DOHH2 (cell line): Measurements from ENCODE around the gene SMYD5.

Experiments
- H3F3A ChIP-seq: fragments of 200-600 bp; sonication (generic), shearing (Covaris generic); 2 replicates; pipeline ENCODE4 v1.6.0; 2016; ENCODE audit warnings: antibody characterized with exemption, mild to moderate bottlenecking; ENCODE audit not compliant: control insufficient read depth, insufficient read depth
- H3K27ac ChIP-seq: fragments of 200-600 bp; sonication (generic); 2 replicates; pipeline ENCODE4 v1.5.1; 2014; ENCODE audit warnings: low read depth, mild to moderate bottlenecking, low read length, moderate library complexity
- H3K27me3 ChIP-seq: fragments of 200-600 bp; sonication (generic); 2 replicates; pipeline ENCODE4 v1.6.1; 2014; ENCODE audit warnings: mild to moderate bottlenecking, low read length, mixed read lengths; ENCODE audit not compliant: control insufficient read depth
- H3K36me3 ChIP-seq: fragments of 200-600 bp; sonication (generic); 2 replicates; pipeline ENCODE4 v1.6.1; 2014; ENCODE audit warnings: mild to moderate bottlenecking, low read length, moderate library complexity, mixed read lengths; ENCODE audit not compliant: control insufficient read depth
- H3K4me1 ChIP-seq: fragments of 200-600 bp; sonication (generic); 2 replicates; pipeline ENCODE4 v1.6.1; 2014; ENCODE audit warnings: mild to moderate bottlenecking, low read length, mixed read lengths; ENCODE audit not compliant: control insufficient read depth
- H3K4me2 ChIP-seq: fragments of 200-600 bp; sonication (generic); 2 replicates; pipeline ENCODE4 v1.6.0; 2014; ENCODE audit warnings: mild to moderate bottlenecking, low read length, moderate library complexity
- H3K4me3 ChIP-seq: fragments of 200-600 bp; sonication (generic); 2 replicates; pipeline ENCODE4 v1.5.1; 2014; ENCODE audit warnings: mild to moderate bottlenecking, low read length, mixed read lengths
- H3K79me2 ChIP-seq: fragments of 200-600 bp; sonication (generic); 2 replicates; pipeline ENCODE4 v1.6.1; 2014; ENCODE audit warnings: mild to moderate bottlenecking, low read length, mixed read lengths; ENCODE audit not compliant: control insufficient read depth
- H3K9me2 ChIP-seq: fragments of 200-600 bp; sonication (generic); replicated peaks from 2 replicates; pipeline ENCODE4 v1.6.1; 2014; ENCODE audit warnings: mild to moderate bottlenecking, low read length, mixed read lengths; ENCODE audit not compliant: control insufficient read depth
- H3K9me3 ChIP-seq: fragments of 200-600 bp; sonication (generic); 2 replicates; pipeline ENCODE4 v1.6.1; 2014; ENCODE audit warnings: antibody characterized with exemption, low read length, mixed read lengths; ENCODE audit not compliant: control insufficient read depth, insufficient read depth
- H4K20me1 ChIP-seq: fragments of 200-600 bp; sonication (generic); 2 replicates; pipeline ENCODE4 v1.6.0; 2014; ENCODE audit warnings: low read depth, mild to moderate bottlenecking, antibody characterized with exemption, low read length, moderate library complexity; ENCODE audit not compliant: control insufficient read depth, insufficient read depth
- CTCF ChIP-seq: fragments of 200-600 bp; sonication (generic); IDR thresholded peaks from one replicate; pipeline ENCODE4 v1.5.1; 2014; ENCODE audit warnings: antibody characterized with exemption, mild to moderate bottlenecking, low read depth, low read length; ENCODE audit not compliant: poor library complexity, severe bottlenecking
- EZH2phosphoT487 ChIP-seq: fragments of 200-600 bp; sonication (generic); IDR thresholded peaks from 2 replicates; pipeline ENCODE4 v1.6.1; 2017; ENCODE audit warnings: borderline replicate concordance, mild to moderate bottlenecking, antibody characterized with exemption, low read length, moderate library complexity, mixed read lengths

Gene SMYD5

GRCh38 chr2:73235315-73236028 is 21.4 kb downstream of the SMYD5 start:
- Histone ChIP-seq H3K4me2 (peak overlapping the region; percentile 99), H3K27me3 (no peaks in the 10 kb centered on the region), H3K4me1 (peaks cover 34% of the 10 kb centered on the region), H4K20me1 (peaks cover 41% of the 10 kb centered on the region), H3K9me3 (no peaks in the 10 kb centered on the region), H3K9me2 (no peaks in the 10 kb centered on the region), H3K36me3 (peaks cover 60% of the 10 kb centered on the region), H3K79me2 (peaks cover 77% of the 10 kb centered on the region), H3K4me3 (peak overlapping the region; percentile 95), H3K27ac (0 out of 2 replicates have a peak overlapping the region, but pooled peaks have one; percentile 4), H3F3A (no peaks in the 10 kb centered on the region)
- TF ChIP-seq EZH2phosphoT487 (no peak), CTCF (no peak)

- Histone ChIP-seq H3K4me1 (peaks cover 34% of the 10 kb centered on the region), H3K9me2 (no peaks in the 10 kb centered on the region), H3F3A (no peaks in the 10 kb centered on the region), H3K27me3 (no peaks in the 10 kb centered on the region), H4K20me1 (peaks cover 41% of the 10 kb centered on the region), H3K9me3 (no peaks in the 10 kb centered on the region), H3K4me2 (peak overlapping the region; percentile 99), H3K4me3 (peak overlapping the region; percentile 15; the same call in 1 of the 2 replicates), H3K27ac (no peak overlapping the region), H3K36me3 (peaks cover 77% of the 10 kb centered on the region), H3K79me2 (peaks cover 93% of the 10 kb centered on the region)
- TF ChIP-seq EZH2phosphoT487 = no peak
- no peak for TF ChIP-seq CTCF
Measured at GRCh38 chr2:73237168-73237567, 23.1 kb downstream of the SMYD5 start.

GRCh38 chr2:73238149-73238548 is 24.1 kb downstream of the SMYD5 start:
- Histone ChIP-seq H3K36me3 (peaks cover 85% of the 10 kb centered on the region), H3K9me3 (no peaks in the 10 kb centered on the region), H3K4me2 (no peak overlapping the region), H3K27ac (no peak overlapping the region), H3K79me2 (peaks cover 94% of the 10 kb centered on the region), H3K4me1 (peaks cover 28% of the 10 kb centered on the region), H3K9me2 (no peaks in the 10 kb centered on the region), H3K4me3 (no peak overlapping the region), H4K20me1 (peaks cover 41% of the 10 kb centered on the region), H3F3A (no peaks in the 10 kb centered on the region), H3K27me3 (no peaks in the 10 kb centered on the region)
- no peak for TF ChIP-seq EZH2phosphoT487
- no peak for TF ChIP-seq CTCF
